ENCODE results near the gene FLYWCH1. TPM values are rescaled to one million over a fixed set of nuclear protein-coding genes. Genes with fewer than 3 reads are reported as not detected.

Gene FLYWCH1
- total and polyA plus RNA-seq, 9 of the 15 experiments (the other 6 are each of a cell fraction or from before 2014, with no cell fraction given) = 0.18 to 33.6 (median 11.3) TPM

GRCh38 chr16:3000540-3000939, 88.8 kb downstream of the FLYWCH1 start (continued):
- TF ChIP-seq, protein P1, sequence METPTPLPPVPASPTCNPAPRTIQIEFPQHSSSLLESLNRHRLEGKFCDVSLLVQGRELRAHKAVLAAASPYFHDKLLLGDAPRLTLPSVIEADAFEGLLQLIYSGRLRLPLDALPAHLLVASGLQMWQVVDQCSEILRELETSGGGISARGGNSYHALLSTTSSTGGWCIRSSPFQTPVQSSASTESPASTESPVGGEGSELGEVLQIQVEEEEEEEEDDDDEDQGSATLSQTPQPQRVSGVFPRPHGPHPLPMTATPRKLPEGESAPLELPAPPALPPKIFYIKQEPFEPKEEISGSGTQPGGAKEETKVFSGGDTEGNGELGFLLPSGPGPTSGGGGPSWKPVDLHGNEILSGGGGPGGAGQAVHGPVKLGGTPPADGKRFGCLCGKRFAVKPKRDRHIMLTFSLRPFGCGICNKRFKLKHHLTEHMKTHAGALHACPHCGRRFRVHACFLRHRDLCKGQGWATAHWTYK (CRISPR knock-in tag; IDR thresholded peaks at IDR 0.05) = no peak
- TF ChIP-seq NUFIP1 (IDR thresholded peaks at IDR 0.05; ENCODE audit: partially characterized antibody) (no peak), ZNF764 (CRISPR knock-in tag; IDR thresholded peaks at IDR 0.05; ENCODE audit: low read depth) (no peak), SREBF1 (IDR thresholded peaks at IDR 0.05; ENCODE audit: borderline replicate concordance, low read depth, low read length) (no peak), SOX6 (IDR thresholded peaks at IDR 0.05) (no peak), BRD4 (IDR thresholded peaks at IDR 0.05) (no peak), SIRT6 (IDR thresholded peaks at IDR 0.05; ENCODE audit: low read depth, low read length) (no peak), HDGF (IDR thresholded peaks at IDR 0.05) (no peak), CREB3L1 (IDR thresholded peaks at IDR 0.05; ENCODE audit: borderline replicate concordance, low read depth) (no peak)
- TF ChIP-seq, protein P2, sequence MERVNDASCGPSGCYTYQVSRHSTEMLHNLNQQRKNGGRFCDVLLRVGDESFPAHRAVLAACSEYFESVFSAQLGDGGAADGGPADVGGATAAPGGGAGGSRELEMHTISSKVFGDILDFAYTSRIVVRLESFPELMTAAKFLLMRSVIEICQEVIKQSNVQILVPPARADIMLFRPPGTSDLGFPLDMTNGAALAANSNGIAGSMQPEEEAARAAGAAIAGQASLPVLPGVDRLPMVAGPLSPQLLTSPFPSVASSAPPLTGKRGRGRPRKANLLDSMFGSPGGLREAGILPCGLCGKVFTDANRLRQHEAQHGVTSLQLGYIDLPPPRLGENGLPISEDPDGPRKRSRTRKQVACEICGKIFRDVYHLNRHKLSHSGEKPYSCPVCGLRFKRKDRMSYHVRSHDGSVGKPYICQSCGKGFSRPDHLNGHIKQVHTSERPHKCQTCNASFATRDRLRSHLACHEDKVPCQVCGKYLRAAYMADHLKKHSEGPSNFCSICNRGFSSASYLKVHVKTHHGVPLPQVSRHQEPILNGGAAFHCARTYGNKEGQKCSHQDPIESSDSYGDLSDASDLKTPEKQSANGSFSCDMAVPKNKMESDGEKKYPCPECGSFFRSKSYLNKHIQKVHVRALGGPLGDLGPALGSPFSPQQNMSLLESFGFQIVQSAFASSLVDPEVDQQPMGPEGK (CRISPR knock-in tag; IDR thresholded peaks at IDR 0.05; ENCODE audit: borderline replicate concordance) = no peak

Small RNAs within 50 kb of the gene (small RNA-seq; reads per million reads assigned to genes)
- not detected for gene LINC00514

Other genes with a start within 250 kb of the FLYWCH1 start
Only the 7 nearest of the 24 such genes appear.
- gene PRSS21, start 94.7 kb upstream of the FLYWCH1 start, total RNA-seq (2014; rRNA removed) = 61.3 and 77.8 TPM in 2 replicates
- 41.5 and 43.6 TPM in 2 replicates for gene PRSS21, start 94.7 kb upstream of the FLYWCH1 start, total RNA-seq (2014; rRNA removed; fragmentation: Illumina TruSeq; extraction: Trizol)
- gene PRSS21, start 94.7 kb upstream of the FLYWCH1 start, total RNA-seq (2015; rRNA removed; fragmentation: Illumina TruSeq; extraction: Trizol) = 41.7 and 43.7 TPM in 2 replicates
- 113 and 121 TPM in 2 replicates for gene PRSS21, start 94.7 kb upstream of the FLYWCH1 start, total RNA-seq (2021)
- 112 and 157 TPM in 2 replicates for gene PRSS21, start 94.7 kb upstream of the FLYWCH1 start, polyA plus RNA-seq (2011; rRNA removed)
- gene PRSS21, start 94.7 kb upstream of the FLYWCH1 start, polyA plus RNA-seq (2014; fragmentation: Illumina TruSeq; extraction: Trizol) = 76.1 and 104 TPM in 2 replicates
- 10 to 100 TPM; 12.1 to 21.0 TPM for gene PRSS21, start 94.7 kb upstream of the FLYWCH1 start, polyA plus RNA-seq (2014; fragmentation: Nextera tagmentation; extraction: Ambion mirVana)
- 106 and 107 TPM in 2 replicates for gene PRSS21, start 94.7 kb upstream of the FLYWCH1 start, polyA plus RNA-seq (2014; rRNA removed)
- 0.24 TPM in 1 of 2 replicates, not detected in the other for gene ZG16B, start 81.6 kb upstream of the FLYWCH1 start, total RNA-seq (2014; rRNA removed)
- gene ZG16B, start 81.6 kb upstream of the FLYWCH1 start, total RNA-seq (2014; rRNA removed; fragmentation: Illumina TruSeq; extraction: Trizol) = not detected in 2 replicates
- gene ZG16B, start 81.6 kb upstream of the FLYWCH1 start, total RNA-seq (2015; rRNA removed; fragmentation: Illumina TruSeq; extraction: Trizol) = 0.25 TPM in 1 of 2 replicates, not detected in the other
- 0.35 and 0.40 TPM in 2 replicates for gene ZG16B, start 81.6 kb upstream of the FLYWCH1 start, total RNA-seq (2021)
- 0.43 and 0.58 TPM in 2 replicates for gene ZG16B, start 81.6 kb upstream of the FLYWCH1 start, polyA plus RNA-seq (2011; rRNA removed)
- gene ZG16B, start 81.6 kb upstream of the FLYWCH1 start, polyA plus RNA-seq (2014; fragmentation: Illumina TruSeq; extraction: Trizol) = 0.40 TPM in 1 of 2 replicates, not detected in the other
- gene ZG16B, start 81.6 kb upstream of the FLYWCH1 start, polyA plus RNA-seq (2014; fragmentation: Nextera tagmentation; extraction: Ambion mirVana) = not detected
- gene ZG16B, start 81.6 kb upstream of the FLYWCH1 start, polyA plus RNA-seq (2014; rRNA removed) = 0.33 and 0.49 TPM in 2 replicates
- gene PRSS22, start 53.8 kb upstream of the FLYWCH1 start, total RNA-seq (2014; rRNA removed) = not detected in 2 replicates
- gene PRSS22, start 53.8 kb upstream of the FLYWCH1 start, total RNA-seq (2014; rRNA removed; fragmentation: Illumina TruSeq; extraction: Trizol) = not detected in 2 replicates
- not detected in 2 replicates for gene PRSS22, start 53.8 kb upstream of the FLYWCH1 start, total RNA-seq (2015; rRNA removed; fragmentation: Illumina TruSeq; extraction: Trizol)
- not detected in 2 replicates for gene PRSS22, start 53.8 kb upstream of the FLYWCH1 start, total RNA-seq (2021)
- gene PRSS22, start 53.8 kb upstream of the FLYWCH1 start, polyA plus RNA-seq (2011; rRNA removed) = 0.13 TPM in 1 of 2 replicates, not detected in the other
- not detected in 2 replicates for gene PRSS22, start 53.8 kb upstream of the FLYWCH1 start, polyA plus RNA-seq (2014; fragmentation: Illumina TruSeq; extraction: Trizol)
- gene PRSS22, start 53.8 kb upstream of the FLYWCH1 start, polyA plus RNA-seq (2014; fragmentation: Nextera tagmentation; extraction: Ambion mirVana) = not detected
- 0.42 TPM in 1 of 2 replicates, not detected in the other for gene PRSS22, start 53.8 kb upstream of the FLYWCH1 start, polyA plus RNA-seq (2014; rRNA removed)
- 55.5 and 69.2 TPM in 2 replicates for gene FLYWCH2, start 28.7 kb upstream of the FLYWCH1 start, total RNA-seq (2014; rRNA removed)
- 3.5 and 4.8 TPM in 2 replicates for gene FLYWCH2, start 28.7 kb upstream of the FLYWCH1 start, total RNA-seq (2014; rRNA removed; fragmentation: Illumina TruSeq; extraction: Trizol)
- 24.2 and 28.0 TPM in 2 replicates for gene FLYWCH2, start 28.7 kb upstream of the FLYWCH1 start, total RNA-seq (2015; rRNA removed; fragmentation: Illumina TruSeq; extraction: Trizol)
- gene FLYWCH2, start 28.7 kb upstream of the FLYWCH1 start, total RNA-seq (2021) = 25.4 and 28.4 TPM in 2 replicates
- 7.6 and 11.4 TPM in 2 replicates for gene FLYWCH2, start 28.7 kb upstream of the FLYWCH1 start, polyA plus RNA-seq (2011; rRNA removed)
- 5.8 and 22.3 TPM in 2 replicates for gene FLYWCH2, start 28.7 kb upstream of the FLYWCH1 start, polyA plus RNA-seq (2014; fragmentation: Illumina TruSeq; extraction: Trizol)
- 1 to 10 TPM in 1 of 2 experiments, under 1 TPM in 1; 0.70 to 1.4 TPM for gene FLYWCH2, start 28.7 kb upstream of the FLYWCH1 start, polyA plus RNA-seq (2014; fragmentation: Nextera tagmentation; extraction: Ambion mirVana)
- gene FLYWCH2, start 28.7 kb upstream of the FLYWCH1 start, polyA plus RNA-seq (2014; rRNA removed) = 45.7 and 52.6 TPM in 2 replicates
- gene KREMEN2, start 52.3 kb downstream of the FLYWCH1 start, total RNA-seq (2014; rRNA removed) = 7.7 and 8.6 TPM in 2 replicates
- gene KREMEN2, start 52.3 kb downstream of the FLYWCH1 start, total RNA-seq (2014; rRNA removed; fragmentation: Illumina TruSeq; extraction: Trizol) = 0.67 and 0.84 TPM in 2 replicates
- 1.5 and 2.0 TPM in 2 replicates for gene KREMEN2, start 52.3 kb downstream of the FLYWCH1 start, total RNA-seq (2015; rRNA removed; fragmentation: Illumina TruSeq; extraction: Trizol)
- gene KREMEN2, start 52.3 kb downstream of the FLYWCH1 start, total RNA-seq (2021) = 7.6 and 8.2 TPM in 2 replicates
- gene KREMEN2, start 52.3 kb downstream of the FLYWCH1 start, polyA plus RNA-seq (2011; rRNA removed) = 1.4 and 3.1 TPM in 2 replicates
- 0.25 and 1.5 TPM in 2 replicates for gene KREMEN2, start 52.3 kb downstream of the FLYWCH1 start, polyA plus RNA-seq (2014; fragmentation: Illumina TruSeq; extraction: Trizol)
- under 1 TPM in 1 of 2 experiments, not detected in 1; 0.04 TPM for gene KREMEN2, start 52.3 kb downstream of the FLYWCH1 start, polyA plus RNA-seq (2014; fragmentation: Nextera tagmentation; extraction: Ambion mirVana)
- gene KREMEN2, start 52.3 kb downstream of the FLYWCH1 start, polyA plus RNA-seq (2014; rRNA removed) = 7.1 and 7.5 TPM in 2 replicates
- 25.3 and 30.1 TPM in 2 replicates for gene PAQR4, start 57.4 kb downstream of the FLYWCH1 start, total RNA-seq (2014; rRNA removed)
- 8.2 and 10.7 TPM in 2 replicates for gene PAQR4, start 57.4 kb downstream of the FLYWCH1 start, total RNA-seq (2014; rRNA removed; fragmentation: Illumina TruSeq; extraction: Trizol)
- 19.5 and 22.0 TPM in 2 replicates for gene PAQR4, start 57.4 kb downstream of the FLYWCH1 start, total RNA-seq (2015; rRNA removed; fragmentation: Illumina TruSeq; extraction: Trizol)
- gene PAQR4, start 57.4 kb downstream of the FLYWCH1 start, total RNA-seq (2021) = 40.4 TPM in 2 replicates
- gene PAQR4, start 57.4 kb downstream of the FLYWCH1 start, polyA plus RNA-seq (2011; rRNA removed) = 11.6 and 14.6 TPM in 2 replicates
- gene PAQR4, start 57.4 kb downstream of the FLYWCH1 start, polyA plus RNA-seq (2014; fragmentation: Illumina TruSeq; extraction: Trizol) = 21.1 and 27.8 TPM in 2 replicates
- gene PAQR4, start 57.4 kb downstream of the FLYWCH1 start, polyA plus RNA-seq (2014; fragmentation: Nextera tagmentation; extraction: Ambion mirVana) = 1 to 10 TPM in 1 of 2 experiments, under 1 TPM in 1; 0.62 to 1.0 TPM
- 28.9 and 31.6 TPM in 2 replicates for gene PAQR4, start 57.4 kb downstream of the FLYWCH1 start, polyA plus RNA-seq (2014; rRNA removed)
- gene PKMYT1, start 68.5 kb downstream of the FLYWCH1 start, total RNA-seq (2014; rRNA removed) = 85.5 and 110 TPM in 2 replicates
- gene PKMYT1, start 68.5 kb downstream of the FLYWCH1 start, total RNA-seq (2014; rRNA removed; fragmentation: Illumina TruSeq; extraction: Trizol) = 19.7 and 21.6 TPM in 2 replicates
- gene PKMYT1, start 68.5 kb downstream of the FLYWCH1 start, total RNA-seq (2015; rRNA removed; fragmentation: Illumina TruSeq; extraction: Trizol) = 37.8 and 42.5 TPM in 2 replicates
- 187 and 201 TPM in 2 replicates for gene PKMYT1, start 68.5 kb downstream of the FLYWCH1 start, total RNA-seq (2021)
- 18.7 and 48.0 TPM in 2 replicates for gene PKMYT1, start 68.5 kb downstream of the FLYWCH1 start, polyA plus RNA-seq (2011; rRNA removed)
- gene PKMYT1, start 68.5 kb downstream of the FLYWCH1 start, polyA plus RNA-seq (2014; fragmentation: Illumina TruSeq; extraction: Trizol) = 45.6 and 100 TPM in 2 replicates
- 10 to 100 TPM in 1 of 2 experiments, 1 to 10 TPM in 1; 8.7 to 12.8 TPM for gene PKMYT1, start 68.5 kb downstream of the FLYWCH1 start, polyA plus RNA-seq (2014; fragmentation: Nextera tagmentation; extraction: Ambion mirVana)
- 84.1 and 112 TPM in 2 replicates for gene PKMYT1, start 68.5 kb downstream of the FLYWCH1 start, polyA plus RNA-seq (2014; rRNA removed)

Measured in K562 (cell line).